Fibroblast of mammary gland (primary cell): ENCODE measurements around the gene USP15.

Source experiments
- DNase-seq: peaks from one replicate; pipeline ENCODE4 v3.0.0-alpha.2; 2010; ENCODE audit warnings: low read depth
- H3K4me3 ChIP-seq: 2 replicates; pipeline ENCODE4 v1.5.1; 2011; ENCODE audit warnings: low read depth, mild to moderate bottlenecking, low read length, moderate library complexity; ENCODE audit not compliant: control insufficient read depth
- CTCF ChIP-seq: conservative IDR thresholded peaks from 2 replicates; pipeline ENCODE4 v1.5.1; 2011; ENCODE audit warnings: low read depth, low read length, inconsistent platforms; ENCODE audit not compliant: control insufficient read depth, insufficient read depth

Gene USP15

DNA sequence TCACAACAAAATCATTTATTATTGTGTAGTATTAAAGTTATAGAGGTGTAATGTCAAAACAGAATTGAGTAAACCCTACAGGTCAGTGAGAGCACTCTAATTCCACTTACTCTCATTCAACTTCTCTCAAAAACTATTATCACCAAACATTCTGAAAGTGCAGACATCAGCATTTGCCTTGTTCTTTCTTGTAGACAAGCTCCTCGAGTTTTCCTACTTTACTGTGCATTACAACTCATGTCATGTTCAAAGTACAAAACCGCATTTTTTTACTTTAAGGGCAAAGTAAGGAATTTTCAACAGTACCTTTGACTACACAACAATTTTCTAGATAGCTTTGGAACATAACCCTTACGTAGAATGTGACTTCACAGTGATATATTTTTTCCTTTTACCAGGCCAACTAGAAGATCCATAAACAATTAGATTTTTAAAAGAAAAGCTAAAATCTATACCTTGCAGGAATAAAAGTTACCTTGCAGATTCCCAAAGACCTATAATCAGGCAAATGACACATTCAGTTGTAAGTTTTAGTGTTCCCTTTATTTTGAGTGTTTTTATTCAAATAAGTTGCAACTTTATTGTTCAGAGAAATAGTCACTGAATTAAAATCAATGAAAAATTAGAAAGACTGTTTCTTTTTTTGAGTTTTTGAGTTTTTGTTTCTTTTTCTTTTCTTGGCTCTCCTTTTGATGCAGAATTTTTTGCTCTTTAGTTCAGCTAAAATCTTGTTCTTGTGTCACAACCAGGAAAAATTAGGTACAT lies 12.7 kb upstream of the USP15 start:
- DNase-seq, result no peak
- TF ChIP-seq CTCF, result no peak
- H3K4me3 ChIP-seq, result no peak overlapping the region

- DNase-seq, result peak; percentile 19
- TF ChIP-seq CTCF, result no peak
- no peak overlapping the region for H3K4me3 ChIP-seq
Measured at GRCh38 chr12:62248873-62249272, 11.3 kb upstream of the USP15 start.

GRCh38 chr12:62249419-62249818 lies 10.8 kb upstream of the USP15 start:
- TF ChIP-seq CTCF, result no peak
- no peak for DNase-seq
- no peak overlapping the region for H3K4me3 ChIP-seq

GRCh38 chr12:62250671-62251608 lies 9.3 kb upstream of the USP15 start:
- no peak overlapping the region for H3K4me3 ChIP-seq
- peak; percentile 68 for DNase-seq
- TF ChIP-seq CTCF, result no peak

- no peak overlapping the region for H3K4me3 ChIP-seq
- TF ChIP-seq CTCF, result no peak
- DNase-seq, result no peak
Measured at GRCh38 chr12:62251609-62251958, 8.6 kb upstream of the USP15 start.

- peak; percentile 17 for DNase-seq
- TF ChIP-seq CTCF, result no peak
- H3K4me3 ChIP-seq, result no peak overlapping the region
Measured at GRCh38 chr12:62252576-62252975, 7.6 kb upstream of the USP15 start.
